ENCODE measurements around the gene PTPN3. TPM values are rescaled to one million over a fixed set of nuclear protein-coding genes. Genes with fewer than 3 reads are reported as not detected.

PTPN3 gene
- total RNA-seq, 1 experiment from 2014 or later: 10.4 TPM

DNA sequence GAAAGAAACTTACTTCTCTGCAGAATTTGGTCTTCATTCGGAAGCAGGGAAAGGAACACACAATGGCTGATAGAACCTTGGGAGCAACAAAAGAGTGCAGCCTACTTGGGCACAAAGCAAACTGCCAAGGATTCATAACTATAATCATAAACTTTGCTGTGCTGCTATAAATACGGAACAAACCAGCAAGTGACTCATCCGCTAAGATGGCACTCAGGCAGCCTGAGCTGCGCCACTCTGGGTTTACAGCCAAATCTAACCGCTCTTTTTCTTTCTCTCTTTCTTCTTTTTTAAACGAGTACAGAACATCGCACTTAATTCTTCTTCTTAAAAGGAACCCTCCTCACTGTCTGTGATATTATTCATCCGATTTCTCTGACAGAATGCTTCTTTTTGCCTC lies 81.1 kb downstream of the PTPN3 start:
- H3K4me3 ChIP-seq (ENCODE audit: low read depth in 2 of 2, low read length in 2 of 2): no peak overlapping the region
- H3K4me1 ChIP-seq (ENCODE audit: control insufficient read depth, insufficient read depth, low read length): no peaks in the 10 kb centered on the region
- H3K27me3 ChIP-seq (ENCODE audit: control insufficient read depth, insufficient read depth, low read length): no peaks in the 10 kb centered on the region
- POLR2A ChIA-PET: no interaction called here
- H3K36me3 ChIP-seq (ENCODE audit: control insufficient read depth, insufficient read depth, low read length): 0 out of 2 replicates have a peak, but pooled peaks cover 2% of the 10 kb centered on the region
- in situ Hi-C loops (cut with HindIII; ENCODE audit: low pct_unique_long_range_greater_than_20kb, low sequenced_read_pairs) (no loop called here), intact Hi-C loops (cut with micrococcal nuclease; ENCODE audit: unreplicated experiment) (no loop called here)
- TF ChIP-seq, protein P1, sequence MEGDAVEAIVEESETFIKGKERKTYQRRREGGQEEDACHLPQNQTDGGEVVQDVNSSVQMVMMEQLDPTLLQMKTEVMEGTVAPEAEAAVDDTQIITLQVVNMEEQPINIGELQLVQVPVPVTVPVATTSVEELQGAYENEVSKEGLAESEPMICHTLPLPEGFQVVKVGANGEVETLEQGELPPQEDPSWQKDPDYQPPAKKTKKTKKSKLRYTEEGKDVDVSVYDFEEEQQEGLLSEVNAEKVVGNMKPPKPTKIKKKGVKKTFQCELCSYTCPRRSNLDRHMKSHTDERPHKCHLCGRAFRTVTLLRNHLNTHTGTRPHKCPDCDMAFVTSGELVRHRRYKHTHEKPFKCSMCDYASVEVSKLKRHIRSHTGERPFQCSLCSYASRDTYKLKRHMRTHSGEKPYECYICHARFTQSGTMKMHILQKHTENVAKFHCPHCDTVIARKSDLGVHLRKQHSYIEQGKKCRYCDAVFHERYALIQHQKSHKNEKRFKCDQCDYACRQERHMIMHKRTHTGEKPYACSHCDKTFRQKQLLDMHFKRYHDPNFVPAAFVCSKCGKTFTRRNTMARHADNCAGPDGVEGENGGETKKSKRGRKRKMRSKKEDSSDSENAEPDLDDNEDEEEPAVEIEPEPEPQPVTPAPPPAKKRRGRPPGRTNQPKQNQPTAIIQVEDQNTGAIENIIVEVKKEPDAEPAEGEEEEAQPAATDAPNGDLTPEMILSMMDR (IDR thresholded peaks at IDR 0.05): no peak
- TF ChIP-seq, protein P2, sequence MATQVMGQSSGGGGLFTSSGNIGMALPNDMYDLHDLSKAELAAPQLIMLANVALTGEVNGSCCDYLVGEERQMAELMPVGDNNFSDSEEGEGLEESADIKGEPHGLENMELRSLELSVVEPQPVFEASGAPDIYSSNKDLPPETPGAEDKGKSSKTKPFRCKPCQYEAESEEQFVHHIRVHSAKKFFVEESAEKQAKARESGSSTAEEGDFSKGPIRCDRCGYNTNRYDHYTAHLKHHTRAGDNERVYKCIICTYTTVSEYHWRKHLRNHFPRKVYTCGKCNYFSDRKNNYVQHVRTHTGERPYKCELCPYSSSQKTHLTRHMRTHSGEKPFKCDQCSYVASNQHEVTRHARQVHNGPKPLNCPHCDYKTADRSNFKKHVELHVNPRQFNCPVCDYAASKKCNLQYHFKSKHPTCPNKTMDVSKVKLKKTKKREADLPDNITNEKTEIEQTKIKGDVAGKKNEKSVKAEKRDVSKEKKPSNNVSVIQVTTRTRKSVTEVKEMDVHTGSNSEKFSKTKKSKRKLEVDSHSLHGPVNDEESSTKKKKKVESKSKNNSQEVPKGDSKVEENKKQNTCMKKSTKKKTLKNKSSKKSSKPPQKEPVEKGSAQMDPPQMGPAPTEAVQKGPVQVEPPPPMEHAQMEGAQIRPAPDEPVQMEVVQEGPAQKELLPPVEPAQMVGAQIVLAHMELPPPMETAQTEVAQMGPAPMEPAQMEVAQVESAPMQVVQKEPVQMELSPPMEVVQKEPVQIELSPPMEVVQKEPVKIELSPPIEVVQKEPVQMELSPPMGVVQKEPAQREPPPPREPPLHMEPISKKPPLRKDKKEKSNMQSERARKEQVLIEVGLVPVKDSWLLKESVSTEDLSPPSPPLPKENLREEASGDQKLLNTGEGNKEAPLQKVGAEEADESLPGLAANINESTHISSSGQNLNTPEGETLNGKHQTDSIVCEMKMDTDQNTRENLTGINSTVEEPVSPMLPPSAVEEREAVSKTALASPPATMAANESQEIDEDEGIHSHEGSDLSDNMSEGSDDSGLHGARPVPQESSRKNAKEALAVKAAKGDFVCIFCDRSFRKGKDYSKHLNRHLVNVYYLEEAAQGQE (IDR thresholded peaks at IDR 0.05; ENCODE audit: insufficient read depth in 1 of 2, low read depth in 2 of 2, low read length in 1 of 2): no peak
- TF ChIP-seq SIN3A (IDR thresholded peaks at IDR 0.05; ENCODE audit: borderline replicate concordance, insufficient read depth, low read depth, low read length): no peak
- TF ChIP-seq POLR2AphosphoS5 (IDR thresholded peaks at IDR 0.05; ENCODE audit: low read depth, low read length): no peak
- no peak for TF ChIP-seq TCF7L2 (IDR thresholded peaks at IDR 0.05; ENCODE audit: low read depth, low read length)
- H3K27ac ChIP-seq (ENCODE audit: low read length): no peak overlapping the region
- DNase-seq (ENCODE audit: low read depth, low spot score): no peak
- CTCF ChIA-PET: no interaction called here
- H3K9me3 ChIP-seq (ENCODE audit: control insufficient read depth, insufficient read depth, low read depth, low read length): no peaks in the 10 kb centered on the region
- ATAC-seq: no peak
- BruUV-seq (replicated peaks): no TSS peak

DNA sequence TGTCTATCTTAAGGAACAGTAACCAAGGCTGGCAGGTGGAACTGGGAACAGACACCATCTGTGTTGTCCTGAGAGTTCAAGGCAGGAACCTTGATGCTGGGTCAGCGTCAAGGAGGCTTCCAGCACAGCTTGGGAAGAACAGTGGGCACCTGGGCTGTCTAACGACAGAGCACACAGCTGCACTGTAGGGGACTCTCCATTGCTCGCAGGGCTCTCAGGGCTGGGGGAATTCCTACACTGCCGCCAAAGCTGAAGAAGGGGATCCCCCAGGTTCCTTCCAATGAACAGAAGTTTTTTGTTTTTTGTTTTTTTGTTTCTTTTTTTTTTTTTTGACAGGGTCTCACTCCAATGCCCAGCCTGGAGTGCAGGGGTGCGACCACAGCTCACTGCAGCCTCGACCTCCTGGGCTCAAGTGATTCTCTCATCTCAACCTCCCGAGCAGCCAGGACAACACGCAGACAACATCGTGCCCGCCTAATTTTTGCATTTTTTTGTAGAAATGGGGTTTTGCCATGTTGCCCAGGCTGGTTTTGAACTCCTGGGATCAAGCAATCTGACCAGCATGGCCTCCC lies 81.9 kb downstream of the PTPN3 start:
- in situ Hi-C loops (cut with HindIII; ENCODE audit: low pct_unique_long_range_greater_than_20kb, low sequenced_read_pairs) (no loop called here), intact Hi-C loops (cut with micrococcal nuclease; ENCODE audit: unreplicated experiment) (no loop called here)
- H3K4me1 ChIP-seq (ENCODE audit: control insufficient read depth, insufficient read depth, low read length): no peaks in the 10 kb centered on the region
- H3K4me3 ChIP-seq (ENCODE audit: low read depth in 2 of 2, low read length in 2 of 2): no peak overlapping the region
- no peaks in the 10 kb centered on the region for H3K9me3 ChIP-seq (ENCODE audit: control insufficient read depth, insufficient read depth, low read depth, low read length)
- H3K27ac ChIP-seq (ENCODE audit: low read length): no peak overlapping the region
- ATAC-seq: no peak
- no TSS peak for BruUV-seq (replicated peaks)
- POLR2A ChIA-PET: no interaction called here
- H3K36me3 ChIP-seq (ENCODE audit: control insufficient read depth, insufficient read depth, low read length): 0 out of 2 replicates have a peak, but pooled peaks cover 2% of the 10 kb centered on the region
- TF ChIP-seq SIN3A (IDR thresholded peaks at IDR 0.05; ENCODE audit: borderline replicate concordance, insufficient read depth, low read depth, low read length) (no peak), POLR2AphosphoS5 (IDR thresholded peaks at IDR 0.05; ENCODE audit: low read depth, low read length) (no peak), TCF7L2 (IDR thresholded peaks at IDR 0.05; ENCODE audit: low read depth, low read length) (no peak)
- TF ChIP-seq, protein P1 (IDR thresholded peaks at IDR 0.05): no peak
- TF ChIP-seq, protein P2 (IDR thresholded peaks at IDR 0.05; ENCODE audit: insufficient read depth in 1 of 2, low read depth in 2 of 2, low read length in 1 of 2): no peak
- CTCF ChIA-PET: no interaction called here
- no peaks in the 10 kb centered on the region for H3K27me3 ChIP-seq (ENCODE audit: control insufficient read depth, insufficient read depth, low read length)
- no peak for DNase-seq (ENCODE audit: low read depth, low spot score)
